CD4-positive, alpha-beta T cell (primary cell): Measurements from ENCODE around the gene HHAT. TPM values are rescaled to one million over a fixed set of nuclear protein-coding genes. Genes with fewer than 3 reads are reported as not detected.

Experiments
- ATAC-seq: fragments of 200-7000 bp; cut with Tn5 transposase; one replicate; pipeline ENCODE4 v1.10.0; 2022; ENCODE audit warnings: mild to moderate bottlenecking; ENCODE audit not compliant: poor library complexity
- CTCF ChIA-PET: fragments of 350-600 bp; sonication (Branson Sonifier 250); formaldehyde crosslinking; loops from one replicate; lab custom pipeline; 2021; ENCODE audit warnings: antibody characterized with exemption, inconsistent platforms; lab: Charles Lee
- POLR2A ChIA-PET: fragments of 350-600 bp; sonication (Branson Sonifier 250); formaldehyde crosslinking; loops from one replicate; lab custom pipeline; 2021; ENCODE audit warnings: antibody characterized with exemption, inconsistent platforms; lab: Charles Lee
- DNase-seq, 14 experiments: peaks; one replicate each; pipeline ENCODE4 v3.0.0-alpha.2; 2013 to 2020; ENCODE audit warnings: mixed read lengths in 2 of 14
- H3K27ac ChIP-seq, 2 donors: one replicate each; pipeline versions ENCODE4 v1.5.1 to v1.7.0; 2013; ENCODE audit warnings: low read length in 2 of 2, low read depth in 1 of 2, mild to moderate bottlenecking in 1 of 2
- H3K27me3 ChIP-seq, 2 experiments: 1 replicate in 1 of 2; 2 replicates in 1 of 2; pipeline versions ENCODE4 v1.6.1 to v1.7.0; 2013; ENCODE audit warnings: low read length in 2 of 2, control low read depth in 1 of 2, mild to moderate bottlenecking in 1 of 2, moderate library complexity in 1 of 2; ENCODE audit not compliant: insufficient read depth in 2 of 2, control insufficient read depth in 1 of 2
- H3K36me3 ChIP-seq: one replicate; pipeline ENCODE4 v1.6.1; 2013; ENCODE audit warnings: low read length, control low read depth; ENCODE audit not compliant: insufficient read depth
- H3K4me1 ChIP-seq: one replicate; pipeline ENCODE4 v1.6.1; 2013; ENCODE audit warnings: low read length, control low read depth; ENCODE audit not compliant: insufficient read depth
- H3K4me3 ChIP-seq: one replicate; pipeline ENCODE4 v1.5.1; 2013; ENCODE audit warnings: mild to moderate bottlenecking, low read length, moderate library complexity
- H3K9me3 ChIP-seq, 2 experiments: 1 replicate in 1 of 2; 2 replicates in 1 of 2; pipeline versions ENCODE4 v1.6.1 to v1.7.0; 2013; ENCODE audit warnings: low read length in 2 of 2, mild to moderate bottlenecking in 2 of 2, control low read depth in 1 of 2, moderate library complexity in 1 of 2; ENCODE audit not compliant: control insufficient read depth in 1 of 2, insufficient read depth in 1 of 2
- H3K27ac Mint-ChIP-seq: one replicate; pipeline ENCODE4 v1.8.0; 2020; ENCODE audit warnings: mixed read lengths
- H3K27me3 Mint-ChIP-seq: one replicate; pipeline ENCODE4 v1.8.0; 2021; ENCODE audit warnings: mixed read lengths
- H3K36me3 Mint-ChIP-seq: one replicate; pipeline ENCODE4 v1.8.0; 2021; ENCODE audit warnings: low read depth, mixed read lengths
- H3K4me1 Mint-ChIP-seq: one replicate; pipeline ENCODE4 v1.8.0; 2021; ENCODE audit warnings: low read depth, mixed read lengths
- H3K4me3 Mint-ChIP-seq: one replicate; pipeline ENCODE4 v1.8.0; 2020; ENCODE audit warnings: mild to moderate bottlenecking, mixed read lengths
- H3K9me3 Mint-ChIP-seq: one replicate; pipeline ENCODE4 v1.8.0; 2020; ENCODE audit warnings: mixed read lengths
- CTCF ChIP-seq: fragments of 200-600 bp; IDR thresholded peaks from one replicate; pipeline ENCODE4 v1.8.0; 2022; ENCODE audit warnings: antibody characterized with exemption, mild to moderate bottlenecking
- intact Hi-C, 2 experiments: fragments of 100-400 bp; cut with DNase I in 1 of 2; cut with micrococcal nuclease in 1 of 2; formaldehyde crosslinking; loops; one replicate each; pipeline versions ENCODE4 v1.15.1 to v1.9.0; 2023 to 2025; cut with DNase I, micrococcal nuclease
- total RNA-seq, 174 experiments: library from RNA in 2 of 174; stranded (reverse) in 2 of 174; gene quantifications; one replicate each; pipeline ENCODE4 v1.2.3 and lab custom pipeline; 2021 to 2026

Gene HHAT
- total RNA-seq, 2 experiments from 2014 or later = 3.1 to 3.3 TPM

- H3K36me3 Mint-ChIP-seq = peaks cover 10% of the 10 kb centered on the region
- H3K9me3 ChIP-seq = peaks cover 3 to 4% of the 10 kb centered on the region in 2 experiments
- no peaks in the 10 kb centered on the region for H3K27me3 ChIP-seq
- H3K4me1 Mint-ChIP-seq = no peaks in the 10 kb centered on the region
- no peaks in the 10 kb centered on the region for H3K4me1 ChIP-seq
- no peaks in the 10 kb centered on the region for H3K36me3 ChIP-seq
- intact Hi-C loops = no loop called here
- no peak overlapping the region for H3K4me3 Mint-ChIP-seq
- no peak overlapping the region for H3K4me3 ChIP-seq
- POLR2A ChIA-PET = no interaction called here
- CTCF ChIA-PET = no interaction called here
- DNase-seq (no peak), ATAC-seq (no peak)
- H3K27me3 Mint-ChIP-seq = no peaks in the 10 kb centered on the region
- no peak overlapping the region for H3K27ac Mint-ChIP-seq
- no peak overlapping the region for H3K27ac ChIP-seq
- TF ChIP-seq CTCF = no peak
- H3K9me3 Mint-ChIP-seq = no peaks in the 10 kb centered on the region
Observed at GRCh38 chr1:210591214-210591613, 262.5 kb downstream of the HHAT start.

GRCh38 chr1:210594605-210595004, 265.9 kb downstream of the HHAT start:
- H3K27ac Mint-ChIP-seq = no peak overlapping the region
- H3K36me3 Mint-ChIP-seq = peaks cover 10% of the 10 kb centered on the region
- H3K4me3 Mint-ChIP-seq = no peak overlapping the region
- ATAC-seq = no peak
- DNase-seq = no peak
- intact Hi-C loops = no loop called here
- H3K27me3 Mint-ChIP-seq = no peaks in the 10 kb centered on the region
- no peaks in the 10 kb centered on the region for H3K9me3 Mint-ChIP-seq
- H3K4me1 ChIP-seq = no peaks in the 10 kb centered on the region
- TF ChIP-seq CTCF = no peak
- H3K4me3 ChIP-seq = no peak overlapping the region
- no peaks in the 10 kb centered on the region for H3K27me3 ChIP-seq
- CTCF ChIA-PET = no interaction called here
- H3K9me3 ChIP-seq = peaks cover 0 to 3% of the 10 kb centered on the region in 2 experiments
- no peaks in the 10 kb centered on the region for H3K4me1 Mint-ChIP-seq
- H3K36me3 ChIP-seq = no peaks in the 10 kb centered on the region
- H3K27ac ChIP-seq = no peak overlapping the region
- POLR2A ChIA-PET = no interaction called here

DNA sequence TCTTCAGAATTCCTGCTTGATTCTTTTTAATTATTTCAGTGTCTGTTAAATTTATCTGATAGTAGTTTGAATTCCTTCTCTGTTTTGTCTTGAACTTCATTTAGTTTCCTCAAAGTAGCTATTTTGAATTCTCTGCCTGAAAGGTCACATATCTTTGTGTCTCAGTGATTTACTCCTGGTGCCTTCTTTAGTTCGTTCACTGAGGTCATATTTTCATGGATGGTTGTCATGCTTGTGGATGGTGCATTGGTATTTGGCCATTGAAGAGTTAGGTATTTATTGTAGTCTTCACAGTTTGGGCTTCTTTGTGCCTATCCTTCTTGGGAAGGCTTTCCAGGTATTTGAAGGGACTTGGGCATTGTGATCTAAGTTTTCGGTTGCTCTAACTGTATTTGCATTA, 267.9 kb downstream of the HHAT start:
- no peaks in the 10 kb centered on the region for H3K27me3 ChIP-seq
- H3K36me3 ChIP-seq = no peaks in the 10 kb centered on the region
- ATAC-seq (no peak), DNase-seq (no peak)
- no peak overlapping the region for H3K27ac ChIP-seq
- H3K4me1 Mint-ChIP-seq = no peaks in the 10 kb centered on the region
- H3K9me3 ChIP-seq = no peaks in the 10 kb centered on the region
- H3K27ac Mint-ChIP-seq = no peak overlapping the region
- H3K4me3 Mint-ChIP-seq = no peak overlapping the region
- no peaks in the 10 kb centered on the region for H3K4me1 ChIP-seq
- H3K36me3 Mint-ChIP-seq = no peaks in the 10 kb centered on the region
- TF ChIP-seq CTCF = no peak
- H3K27me3 Mint-ChIP-seq = no peaks in the 10 kb centered on the region
- intact Hi-C loops = no loop called here
- ChIA-PET CTCF (no interaction called here), POLR2A (no interaction called here)
- H3K4me3 ChIP-seq = no peak overlapping the region
- H3K9me3 Mint-ChIP-seq = no peaks in the 10 kb centered on the region
